Left hindlimb (tissue), 1 donor: ENCODE data around the gene SH3RF3.

ENCODE experiments used
- DNase-seq: peaks from one replicate; pipeline ENCODE4 v3.0.0-alpha.2; 2018

The SH3RF3 gene

DNA sequence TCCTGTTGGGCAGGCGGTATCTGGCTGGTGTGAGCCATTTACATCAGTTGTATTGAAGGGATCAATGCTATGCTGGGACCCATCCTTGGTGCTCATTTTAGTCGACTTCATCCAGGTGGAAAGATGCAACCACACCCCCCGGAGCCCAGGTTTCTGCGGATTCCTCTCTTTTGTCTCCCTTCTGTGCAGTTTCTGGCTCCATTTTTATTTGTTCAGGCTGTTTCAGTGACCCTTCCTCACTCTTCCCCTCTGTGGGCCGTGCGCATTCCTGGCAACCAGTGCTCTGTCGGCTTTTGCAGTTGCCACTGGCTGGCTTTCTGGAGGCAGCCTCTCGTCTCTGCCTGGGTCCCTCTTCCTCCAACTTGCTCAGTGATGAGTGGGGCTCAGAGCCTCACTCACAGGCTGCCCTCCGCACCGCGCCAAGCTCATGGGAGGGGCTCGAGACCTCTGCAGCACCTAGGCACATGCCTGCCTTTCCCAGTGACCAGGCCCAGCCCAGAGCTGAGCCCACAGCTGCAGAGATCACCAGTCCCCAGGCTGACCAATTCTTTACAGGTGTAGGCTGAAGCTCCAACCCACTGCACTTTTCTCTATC is 12.1 kb downstream of the SH3RF3 start:
- no peak for DNase-seq

DNA sequence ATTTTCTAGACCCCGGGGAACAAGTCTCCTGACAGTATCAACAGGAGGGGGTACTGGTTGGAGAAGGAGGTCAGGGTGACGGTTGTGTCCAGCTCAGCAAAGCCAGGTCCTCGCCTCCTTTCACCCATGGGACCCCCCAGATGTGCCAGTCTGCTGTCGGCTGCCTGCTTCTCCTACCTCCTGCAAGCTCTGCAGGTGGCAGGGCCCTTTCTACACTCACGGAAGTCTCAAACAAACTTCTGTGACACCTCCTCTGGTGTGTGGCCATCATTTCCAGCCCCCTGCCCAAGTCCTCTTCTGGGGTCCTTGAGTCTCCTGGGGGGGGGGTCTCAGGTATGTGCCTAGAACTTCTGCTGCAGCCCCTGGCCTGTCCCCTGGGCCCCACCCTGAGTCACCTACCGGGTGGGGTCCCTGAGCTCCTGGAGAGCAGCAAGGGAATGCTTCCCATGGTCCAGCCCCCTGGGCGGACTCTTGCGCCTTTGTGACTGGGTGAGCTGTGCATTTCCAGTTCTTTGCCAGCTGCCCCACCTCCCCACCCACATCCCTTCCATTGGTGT is 12.8 kb downstream of the SH3RF3 start:
- no peak for DNase-seq

- DNase-seq, result no peak
Observed at GRCh38 chr2:109142416-109143210, 13.6 kb downstream of the SH3RF3 start.

DNA sequence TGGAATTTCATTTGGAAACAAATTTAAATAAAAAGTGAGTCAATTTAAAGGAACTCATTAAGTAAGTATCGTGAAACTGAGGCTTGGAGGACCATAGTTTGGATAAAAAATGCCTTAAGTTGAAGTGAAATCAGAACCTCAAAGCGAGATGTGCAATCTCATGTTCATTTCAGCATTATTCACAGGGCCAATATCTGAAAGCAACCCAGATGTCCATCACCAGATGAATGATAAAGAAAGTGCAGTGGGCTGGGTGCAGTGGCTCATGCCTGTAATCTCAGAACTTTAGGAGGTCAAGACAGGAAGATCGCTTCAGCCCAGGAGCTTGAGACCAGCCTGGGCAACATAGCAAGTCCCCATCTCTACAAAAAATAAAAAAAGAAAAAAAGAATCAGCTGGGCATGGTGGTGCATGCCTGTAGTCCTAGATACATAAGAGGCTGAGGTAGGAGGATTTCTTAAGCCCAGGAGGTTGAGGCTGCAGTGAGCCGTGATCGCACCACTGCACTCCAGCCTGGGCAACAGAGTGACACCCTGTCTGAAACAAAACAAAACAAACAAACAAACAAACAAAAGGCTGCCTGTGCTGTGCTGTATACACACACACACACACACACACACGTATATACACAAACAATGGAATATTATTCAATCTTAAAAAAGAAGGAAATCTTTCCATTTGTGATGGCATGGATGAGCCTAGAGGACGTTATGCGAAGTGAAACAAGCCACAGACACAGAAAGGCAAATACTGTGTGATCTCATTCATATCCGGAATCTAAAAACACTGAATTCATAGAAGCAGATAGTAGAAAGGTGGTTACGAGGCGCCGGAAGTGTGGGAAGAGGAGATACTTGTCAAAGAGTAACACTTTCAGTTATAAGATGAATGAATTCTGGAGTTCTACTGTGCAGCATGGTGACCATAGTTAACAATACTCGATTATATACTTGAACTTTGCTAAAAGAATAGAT is 14.5 kb downstream of the SH3RF3 start:
- no peak for DNase-seq

GRCh38 chr2:109144271-109144670 is 15.3 kb downstream of the SH3RF3 start:
- no peak for DNase-seq

DNA sequence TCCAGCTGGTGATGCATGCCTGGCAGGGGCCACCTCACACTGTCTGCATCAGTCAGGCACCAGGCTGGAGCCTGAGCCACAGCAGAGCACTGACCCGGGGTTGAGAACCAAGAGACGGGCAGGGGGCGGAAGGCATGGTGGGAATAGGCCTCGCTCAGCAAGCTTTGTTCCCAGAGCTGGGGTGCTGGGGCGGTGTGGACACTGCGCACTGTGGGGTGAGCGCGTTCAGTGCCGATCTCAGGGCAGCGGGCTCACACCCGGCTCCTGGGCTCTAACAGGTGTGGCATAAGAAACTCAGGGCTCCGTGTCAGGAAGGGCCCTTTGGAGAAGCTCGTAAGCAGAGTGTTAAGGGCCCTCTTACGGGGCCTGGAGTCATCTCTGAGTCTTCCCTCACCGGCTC is 15.7 kb downstream of the SH3RF3 start:
- no peak for DNase-seq

DNA sequence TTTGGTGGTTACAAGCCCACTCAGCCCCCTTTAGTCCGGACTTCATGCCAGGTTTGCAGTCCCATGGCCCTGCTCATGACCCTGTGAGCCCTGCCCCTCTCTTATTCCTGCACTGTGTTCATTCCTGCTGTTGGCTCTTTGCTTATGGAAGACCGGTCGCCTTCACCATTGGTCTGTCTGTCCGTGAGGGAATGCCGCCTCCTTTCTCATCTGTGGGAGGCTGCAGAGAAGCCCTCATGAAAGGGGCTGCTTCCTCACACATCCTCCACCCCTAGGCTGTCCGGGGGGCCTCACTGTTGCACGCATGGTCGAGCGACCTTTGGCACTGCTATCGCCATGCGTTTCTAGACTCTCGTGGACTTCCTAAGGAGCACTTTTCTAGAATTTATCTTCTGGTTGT is 16.3 kb downstream of the SH3RF3 start:
- DNase-seq, result no peak

DNA sequence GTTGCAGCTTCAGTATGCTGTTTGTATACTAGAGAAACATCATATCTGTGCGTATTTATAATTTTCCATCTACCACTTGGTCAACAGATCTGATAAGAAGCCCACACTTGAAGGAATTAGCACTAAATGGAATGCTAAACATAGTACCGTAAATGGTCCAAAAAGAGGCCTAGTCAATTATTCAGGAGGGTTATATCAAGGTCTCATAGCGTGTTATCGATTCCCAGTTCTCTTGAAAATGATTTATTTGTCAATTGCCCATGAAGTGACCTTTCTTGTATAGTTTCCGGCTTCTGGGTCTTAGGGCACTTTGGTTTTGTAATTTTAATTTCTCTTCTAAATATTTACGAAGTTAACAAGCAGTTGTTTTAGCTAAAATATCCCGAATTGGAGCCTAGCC is 18.4 kb downstream of the SH3RF3 start:
- DNase-seq, result no peak

DNA sequence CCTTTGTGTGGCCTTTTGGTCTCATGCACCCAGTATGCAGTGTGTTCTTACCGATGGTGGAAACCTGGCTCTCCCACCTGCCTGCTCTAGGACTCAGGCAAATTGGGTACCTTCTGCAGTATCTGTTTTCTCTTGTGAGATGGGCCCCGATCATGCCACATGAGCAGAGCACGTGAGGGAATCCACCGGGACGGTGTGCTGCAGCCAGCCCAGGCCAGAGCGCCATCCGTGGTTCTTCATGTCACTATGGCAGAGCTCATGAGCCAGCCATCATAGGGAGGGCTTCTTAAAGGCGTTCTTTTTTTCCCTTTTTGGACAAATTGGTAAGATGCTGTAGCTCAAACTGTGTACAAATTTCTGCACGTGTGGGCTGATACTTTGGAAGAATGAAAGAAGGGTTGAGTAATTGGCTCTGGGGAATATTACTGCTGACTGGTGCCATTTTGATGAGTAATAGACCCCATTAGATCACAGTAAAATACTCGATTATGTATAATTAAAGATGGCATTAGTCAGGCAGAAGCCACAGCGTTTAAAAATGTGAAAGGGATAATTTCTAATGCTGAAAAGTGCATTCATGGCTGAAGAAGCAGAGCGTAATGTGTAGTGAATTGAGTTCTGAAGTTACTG is 19.2 kb downstream of the SH3RF3 start:
- DNase-seq, result no peak

- DNase-seq, result no peak
Observed at GRCh38 chr2:109148991-109149645, 20.1 kb downstream of the SH3RF3 start.

DNA sequence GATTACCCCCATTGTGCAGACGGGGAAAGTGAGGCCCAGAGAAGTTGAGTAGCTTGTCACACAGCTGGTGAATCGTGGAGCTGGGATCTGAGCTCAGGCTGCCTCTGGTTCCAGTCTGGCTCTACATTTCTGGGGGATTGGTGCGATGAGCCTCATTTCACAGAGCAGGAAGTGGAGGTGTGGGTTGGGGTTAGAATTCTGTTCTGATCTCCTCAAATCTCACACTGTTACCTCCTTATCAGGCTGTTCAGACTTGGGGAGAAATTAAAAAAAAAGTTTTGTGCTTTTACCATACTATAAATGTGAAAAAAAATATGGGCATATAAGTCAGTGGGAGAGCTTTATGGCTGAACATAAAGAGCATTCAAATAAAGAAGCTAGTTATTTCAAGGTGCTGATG is 21.6 kb downstream of the SH3RF3 start:
- no peak for DNase-seq

- no peak for DNase-seq
Observed at GRCh38 chr2:109151519-109151918, 22.5 kb downstream of the SH3RF3 start.

DNA sequence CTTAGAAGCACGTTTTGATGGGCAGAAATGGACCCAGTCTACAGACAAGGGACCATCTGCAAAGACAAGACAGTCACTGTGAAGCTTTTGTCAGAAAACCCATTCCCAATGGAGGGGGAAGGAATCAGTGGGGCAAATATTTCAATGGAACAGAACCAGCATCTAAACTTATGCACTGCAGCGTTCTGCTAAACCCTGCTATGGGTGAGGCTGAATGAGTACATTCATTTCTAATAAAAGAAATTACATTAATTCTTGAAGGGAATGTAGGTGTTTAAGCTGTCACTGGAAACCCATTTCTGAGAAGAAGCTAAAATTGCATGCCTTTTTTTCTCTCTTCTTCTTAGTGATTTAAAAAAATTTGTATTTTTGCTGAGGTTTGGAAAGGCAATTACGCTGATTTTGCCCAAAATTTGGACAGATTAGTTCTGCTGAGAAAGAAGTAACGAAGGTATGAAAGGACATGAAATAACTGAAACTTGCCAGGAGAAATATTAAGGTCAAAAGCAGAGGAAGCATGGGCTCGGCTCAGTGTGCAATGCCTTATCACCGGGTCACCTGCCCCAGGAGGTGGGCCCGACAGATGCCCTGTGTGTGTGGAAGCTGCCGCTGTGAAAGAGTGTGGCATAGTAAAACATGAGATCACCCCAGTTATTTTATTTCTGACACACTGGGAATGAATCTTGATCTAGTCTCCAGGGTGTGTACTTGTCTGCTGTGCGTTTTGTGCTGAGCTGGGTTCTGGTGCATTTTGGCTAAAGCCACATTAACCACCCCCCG is 24.2 kb downstream of the SH3RF3 start:
- DNase-seq, result no peak

DNA sequence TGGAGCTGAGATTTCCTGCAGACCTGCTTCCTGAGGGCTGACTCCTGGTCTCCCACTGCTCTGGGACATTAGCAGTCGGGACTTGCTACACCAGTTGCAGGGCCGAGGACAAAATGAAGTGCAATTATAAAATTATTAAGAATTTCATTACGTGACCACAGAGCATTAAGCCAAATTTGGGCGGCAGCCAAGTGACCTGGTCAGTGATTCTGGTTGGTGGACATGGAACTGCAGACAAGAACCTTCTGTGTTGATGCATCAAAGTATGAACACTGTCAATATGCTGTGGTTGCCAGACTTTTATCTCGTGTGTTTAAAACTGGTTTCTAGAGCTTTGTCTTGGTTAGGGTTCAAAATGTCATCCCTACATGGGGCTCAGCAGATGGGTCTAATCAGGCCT is 24.8 kb downstream of the SH3RF3 start:
- DNase-seq, result no peak

- no peak for DNase-seq
Observed at GRCh38 chr2:109154226-109154625, 25.2 kb downstream of the SH3RF3 start.

- no peak for DNase-seq
Observed at GRCh38 chr2:109155553-109156451, 26.8 kb downstream of the SH3RF3 start.

- DNase-seq, result no peak
Observed at GRCh38 chr2:109157563-109158105, 28.6 kb downstream of the SH3RF3 start.

DNA sequence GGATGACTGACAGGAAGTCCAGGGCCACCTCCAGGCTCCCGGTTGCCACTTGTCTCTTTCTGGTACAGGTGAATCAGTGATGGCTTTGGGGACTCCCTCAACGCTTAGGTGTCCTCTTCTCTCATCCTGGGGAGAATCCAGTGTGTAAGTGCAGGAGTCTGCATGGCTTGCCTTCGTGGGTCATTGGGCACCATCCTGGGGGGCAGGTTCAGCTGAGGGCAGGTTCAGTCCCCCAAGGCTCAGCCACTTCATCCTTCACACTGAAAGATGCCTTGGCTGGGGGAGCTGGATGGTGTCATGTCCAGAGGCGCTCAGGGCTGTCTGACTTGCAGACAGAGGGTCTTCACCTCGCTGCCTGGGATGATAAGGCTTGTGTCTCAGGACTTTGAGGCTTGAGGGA is 29.2 kb downstream of the SH3RF3 start:
- DNase-seq, result no peak

- DNase-seq, result no peak
Observed at GRCh38 chr2:109159096-109159495, 30.1 kb downstream of the SH3RF3 start.
